SK-N-SH treated with all-trans-retinoic acid at 6 μM for 48 hours (cell line): Measurements from ENCODE around the gene CALY.

Experiments used
- ATAC-seq: fragments of 200-7000 bp; cut with Tn5 transposase; 3 replicates; pipeline ENCODE4 v1.9.1; 2020; ENCODE audit warnings: mild to moderate bottlenecking, moderate library complexity
- CREB5 ChIP-seq: fragments of 250-450 bp; sonication (Bioruptor Pico); IDR thresholded peaks from 2 replicates; pipeline ENCODE4 v1.5.1; 2020; ENCODE audit warnings: low read depth, mild to moderate bottlenecking, moderate library complexity
- CSDC2 ChIP-seq: fragments of 250-450 bp; sonication (Bioruptor Pico); IDR thresholded peaks from 2 replicates; pipeline ENCODE4 v1.5.0; 2020; ENCODE audit warnings: mild to moderate bottlenecking, moderate library complexity
- CSRNP3 ChIP-seq: fragments of 250-450 bp; sonication (Bioruptor Pico); IDR thresholded peaks from 2 replicates; pipeline ENCODE4 v1.5.1; 2021; ENCODE audit warnings: mild to moderate bottlenecking, moderate library complexity
- GLIS3 ChIP-seq: fragments of 250-450 bp; sonication (Bioruptor Pico); IDR thresholded peaks from 2 replicates; pipeline ENCODE4 v1.5.0; 2020; ENCODE audit warnings: mild to moderate bottlenecking, moderate library complexity
- ISL1 ChIP-seq: fragments of 250-450 bp; sonication (Bioruptor Pico); IDR thresholded peaks from 2 replicates; pipeline ENCODE4 v2.1.2; 2022; ENCODE audit warnings: mild to moderate bottlenecking, moderate library complexity
- OSR1 ChIP-seq: fragments of 250-450 bp; sonication (Bioruptor Pico); IDR thresholded peaks from 2 replicates; pipeline ENCODE4 v1.8.0; 2022; ENCODE audit warnings: moderate library complexity, mild to moderate bottlenecking, inconsistent platforms
- PATZ1 ChIP-seq: fragments of 250-450 bp; sonication (Bioruptor Pico); IDR thresholded peaks from 2 replicates; pipeline ENCODE4 v1.8.0; 2020; ENCODE audit warnings: mild to moderate bottlenecking, moderate library complexity, borderline replicate concordance
- POU6F1 ChIP-seq: fragments of 250-450 bp; sonication (Bioruptor Pico); IDR thresholded peaks from 2 replicates; pipeline ENCODE4 v1.8.0; 2021; ENCODE audit warnings: low read depth, mild to moderate bottlenecking, moderate library complexity, borderline replicate concordance
- RARB ChIP-seq: fragments of 250-450 bp; sonication (Bioruptor Pico); IDR thresholded peaks from 2 replicates; pipeline ENCODE4 v1.8.0; 2021; ENCODE audit warnings: mild to moderate bottlenecking, moderate library complexity
- SNAI2 ChIP-seq: fragments of 250-450 bp; sonication (Bioruptor Pico); IDR thresholded peaks from 2 replicates; pipeline ENCODE4 v1.5.0; 2020; ENCODE audit warnings: mild to moderate bottlenecking, moderate library complexity
- TCF4 ChIP-seq: fragments of 250-450 bp; sonication (Bioruptor Pico); IDR thresholded peaks from 2 replicates; pipeline ENCODE4 v1.8.0; 2021; ENCODE audit warnings: mild to moderate bottlenecking, moderate library complexity, borderline replicate concordance
- TOX ChIP-seq: fragments of 250-450 bp; sonication (Bioruptor Pico); IDR thresholded peaks from 2 replicates; pipeline ENCODE4 v1.8.0; 2021; ENCODE audit warnings: mild to moderate bottlenecking, moderate library complexity, borderline replicate concordance
- TSHZ2 ChIP-seq: fragments of 250-450 bp; sonication (Bioruptor Pico); IDR thresholded peaks from 2 replicates; pipeline ENCODE4 v1.5.0; 2020; ENCODE audit warnings: mild to moderate bottlenecking, moderate library complexity
- ZFP3 ChIP-seq: fragments of 250-450 bp; sonication (Bioruptor Pico); IDR thresholded peaks from 2 replicates; pipeline ENCODE4 v1.5.0; 2020; ENCODE audit warnings: mild to moderate bottlenecking, moderate library complexity
- ZFP30 ChIP-seq: fragments of 450-650 bp; formaldehyde crosslinking; IDR thresholded peaks from 2 replicates; pipeline ENCODE4 v1.5.0; 2022; ENCODE audit warnings: mild to moderate bottlenecking, moderate library complexity
- ZNF565 ChIP-seq: fragments of 450-650 bp; formaldehyde crosslinking; conservative IDR thresholded peaks from 2 replicates; pipeline ENCODE4 v1.5.0; 2020; ENCODE audit warnings: low read depth, mild to moderate bottlenecking, moderate library complexity
- ZNF8 ChIP-seq: fragments of 450-650 bp; formaldehyde crosslinking; IDR thresholded peaks from 2 replicates; pipeline ENCODE4 v1.5.0; 2020; ENCODE audit warnings: mild to moderate bottlenecking, moderate library complexity

Gene CALY

GRCh38 chr10:133343558-133343957 lies 6.9 kb upstream of the CALY start (continued):
- TF ChIP-seq TSHZ2 (CRISPR knock-in tag) = no peak

- TF ChIP-seq CSDC2 = no peak
- no peak; the same call in 2 of the 3 replicates for ATAC-seq
Observed at GRCh38 chr10:133342942-133343341, 6.2 kb upstream of the CALY start.

GRCh38 chr10:133341983-133342382 lies 5.3 kb upstream of the CALY start:
- no peak for TF ChIP-seq CREB5
- no peak for TF ChIP-seq ZNF565 (CRISPR knock-in tag)
- TF ChIP-seq PATZ1 (CRISPR knock-in tag) = no peak
- TF ChIP-seq TOX (CRISPR knock-in tag) = no peak
- no peak for ATAC-seq

GRCh38 chr10:133339708-133340380 lies 3.1 kb upstream of the CALY start:
- TF ChIP-seq TCF4 (CRISPR knock-in tag) (no peak), CREB5 (no peak), POU6F1 (CRISPR knock-in tag) (no peak), ISL1 (no peak), GLIS3 (no peak), PATZ1 (CRISPR knock-in tag) (no peak), ZNF565 (CRISPR knock-in tag) (no peak), ZFP3 (no peak)
- no peak for ATAC-seq

- ATAC-seq = no peak
- TF ChIP-seq ZNF8 = no peak
- TF ChIP-seq CSRNP3 (CRISPR knock-in tag) = no peak
- TF ChIP-seq CSDC2 = no peak
- no peak for TF ChIP-seq ZFP3
- no peak for TF ChIP-seq OSR1 (CRISPR knock-in tag)
- TF ChIP-seq ZFP30 (CRISPR knock-in tag) = no peak
- no peak for TF ChIP-seq CREB5
- TF ChIP-seq RARB = no peak
- no peak for TF ChIP-seq SNAI2
- TF ChIP-seq ZNF565 (CRISPR knock-in tag) = no peak
Observed at GRCh38 chr10:133338080-133339071, 1.7 kb upstream of the CALY start.
